BLaER1 treated with 17β-estradiol and CSF1 and Interleukin-3, amounts not matched to agents 10 nM and 100 nM (cell line): ENCODE data around the gene TIMM50.

ENCODE experiments used
- H3K27ac ChIP-seq, 11 experiments: shearing (Covaris generic); formaldehyde crosslinking; 2 replicates each; pipeline ENCODE4 v1.8.1; 2022
- H3K27me3 ChIP-seq, 11 experiments: shearing (Covaris generic); formaldehyde crosslinking; 2 replicates each; pipeline ENCODE4 v1.8.1; 2022
- H3K36me3 ChIP-seq, 11 experiments: shearing (Covaris generic); formaldehyde crosslinking; 2 replicates each; pipeline ENCODE4 v1.8.1; 2022
- H3K4me1 ChIP-seq, 10 experiments: shearing (Covaris generic); formaldehyde crosslinking; 2 replicates each; pipeline ENCODE4 v1.8.1; 2022
- H3K4me2 ChIP-seq, 11 experiments: shearing (Covaris generic); formaldehyde crosslinking; 2 replicates each; pipeline ENCODE4 v1.8.1; 2022
- H3K4me3 ChIP-seq, 10 experiments: shearing (Covaris generic); formaldehyde crosslinking; 2 replicates each; pipeline ENCODE4 v1.8.1; 2022
- H3K9ac ChIP-seq, 11 experiments: shearing (Covaris generic); formaldehyde crosslinking; 2 replicates each; pipeline ENCODE4 v1.8.1; 2022
- H3K9me3 ChIP-seq, 11 experiments: shearing (Covaris generic); formaldehyde crosslinking; replicated peaks in 1 of 11; 2 replicates each; pipeline ENCODE4 v1.8.1; 2022
- H4K20me1 ChIP-seq, 11 experiments: shearing (Covaris generic); formaldehyde crosslinking; 2 replicates each; pipeline ENCODE4 v1.8.1; 2022
- Cebpa-rat ChIP-seq, 11 experiments: shearing (Covaris generic); IDR thresholded peaks; 2 replicates each; pipeline ENCODE4 v1.8.1; 2022

TIMM50 gene

DNA sequence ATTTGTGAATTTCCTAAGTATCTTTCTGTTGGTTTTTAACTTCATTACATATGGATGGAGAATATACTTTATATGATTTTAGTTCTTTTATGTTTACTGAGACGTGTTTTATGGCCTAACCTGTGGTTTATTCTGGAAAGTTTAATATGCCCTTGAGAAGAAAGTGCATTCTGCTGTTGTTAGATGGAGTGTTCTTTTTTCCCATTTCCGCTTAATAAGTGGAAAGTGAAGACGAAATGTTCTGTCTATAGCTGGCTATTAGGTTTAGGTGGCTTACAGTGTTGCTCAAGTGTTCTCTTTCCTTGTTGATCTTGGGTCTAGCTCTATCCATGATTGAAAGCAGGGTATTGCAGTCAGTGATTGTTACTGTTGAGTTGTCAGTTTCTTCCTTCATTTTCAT is 17.2 kb upstream of the TIMM50 start:
- TF ChIP-seq Cebpa-rat (IDR thresholded peaks at IDR 0.05): no peak
- Histone ChIP-seq H3K27me3 (no peaks in the 10 kb centered on the region), H3K4me1 (peaks cover 0 to 32% (median 23%) of the 10 kb centered on the region in 10 experiments; a peak in 16 of 20 replicates), H3K9me3 (no peaks in the 10 kb centered on the region), H3K9ac (no peak overlapping the region; a peak in 1 of 22 replicates), H3K4me3 (no peak overlapping the region), H3K4me2 (no peak overlapping the region), H3K36me3 (peaks cover 97 to 100% (median 99%) of the 10 kb centered on the region in 11 experiments), H3K27ac (no peak overlapping the region), H4K20me1 (peaks cover 25 to 98% (median 66%) of the 10 kb centered on the region in 11 experiments; a peak in 20 of 22 replicates)

DNA sequence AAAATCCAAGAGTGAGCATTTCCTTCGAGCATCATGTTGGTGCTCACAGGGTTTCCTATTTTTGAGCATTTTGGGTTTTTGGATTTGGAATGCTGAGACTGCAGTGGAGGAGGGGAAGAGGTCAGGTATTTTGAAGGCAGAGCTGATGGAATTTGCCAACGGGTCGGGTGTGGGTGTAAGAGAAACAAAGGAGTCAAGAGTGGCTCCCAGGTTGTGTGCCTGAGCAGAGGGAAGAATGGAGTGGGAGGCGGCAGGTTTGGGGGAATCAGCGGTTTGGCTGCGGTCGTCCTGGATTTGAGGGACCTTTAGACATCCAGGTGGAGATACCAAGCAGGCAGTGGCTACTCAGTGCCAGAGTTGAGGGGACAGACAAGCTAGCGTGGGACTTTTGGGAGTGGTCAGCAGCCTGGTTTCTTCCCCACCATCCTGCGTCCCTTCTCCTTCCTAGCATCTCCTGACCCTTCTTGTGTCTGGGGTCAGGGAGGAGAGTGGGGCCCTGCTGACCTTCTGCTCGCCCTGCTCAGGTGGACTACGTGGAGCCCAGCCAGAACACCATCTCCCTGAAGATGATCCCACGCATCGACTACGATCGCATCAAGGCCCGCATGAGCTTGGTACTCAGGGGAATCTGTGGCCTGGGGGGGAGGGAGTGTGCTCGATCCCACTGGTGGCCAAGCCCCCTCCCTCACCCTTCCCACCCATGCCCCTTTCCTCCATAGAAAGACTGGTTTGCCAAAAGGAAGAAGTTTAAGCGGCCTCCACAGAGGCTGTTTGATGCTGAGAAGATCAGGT is 14.5 kb upstream of the TIMM50 start:
- no peak overlapping the region for H3K4me3 ChIP-seq
- H3K27ac ChIP-seq: no peak overlapping the region
- peaks cover 0 to 41% (median 29%) of the 10 kb centered on the region in 10 experiments; a peak in 16 of 20 replicates for H3K4me1 ChIP-seq
- H3K27me3 ChIP-seq: no peaks in the 10 kb centered on the region
- peak overlapping the region in 1 of 11 experiments; percentile 15; a peak in 1 of 22 replicates for H3K9ac ChIP-seq
- H4K20me1 ChIP-seq: peaks cover 25 to 99% (median 70%) of the 10 kb centered on the region in 11 experiments; a peak in 20 of 22 replicates
- peaks cover 97 to 100% (median 99%) of the 10 kb centered on the region in 11 experiments for H3K36me3 ChIP-seq
- 0 out of 22 replicates have a peak overlapping the region, but pooled peaks of 1 of the 11 experiments have one; percentile 55 for H3K4me2 ChIP-seq
- no peak for TF ChIP-seq Cebpa-rat (IDR thresholded peaks at IDR 0.05)
- H3K9me3 ChIP-seq: no peaks in the 10 kb centered on the region

DNA sequence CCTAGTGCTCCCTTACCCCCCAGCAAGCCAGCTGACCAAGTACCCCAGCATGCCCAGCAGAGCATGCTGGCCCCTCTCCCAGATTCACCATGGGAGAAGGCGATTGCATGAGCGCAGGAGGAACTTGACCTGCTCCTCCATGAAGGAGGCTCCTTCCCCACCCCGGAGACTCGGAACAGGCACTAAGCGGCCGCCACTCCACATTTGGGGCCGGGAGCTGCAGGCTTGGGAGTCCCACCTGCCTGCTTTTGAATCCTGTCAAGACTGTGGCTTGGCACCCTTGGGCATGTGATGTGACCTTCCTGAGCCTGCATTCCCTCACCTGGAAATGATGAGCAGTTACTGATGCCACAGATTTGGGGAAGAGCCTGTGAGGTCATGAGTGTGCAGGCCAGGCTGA is 12.7 kb upstream of the TIMM50 start:
- peaks cover 25 to 100% (median 79%) of the 10 kb centered on the region in 11 experiments; a peak in 20 of 22 replicates for H4K20me1 ChIP-seq
- H3K27ac ChIP-seq: no peak overlapping the region
- no peaks in the 10 kb centered on the region for H3K27me3 ChIP-seq

DNA sequence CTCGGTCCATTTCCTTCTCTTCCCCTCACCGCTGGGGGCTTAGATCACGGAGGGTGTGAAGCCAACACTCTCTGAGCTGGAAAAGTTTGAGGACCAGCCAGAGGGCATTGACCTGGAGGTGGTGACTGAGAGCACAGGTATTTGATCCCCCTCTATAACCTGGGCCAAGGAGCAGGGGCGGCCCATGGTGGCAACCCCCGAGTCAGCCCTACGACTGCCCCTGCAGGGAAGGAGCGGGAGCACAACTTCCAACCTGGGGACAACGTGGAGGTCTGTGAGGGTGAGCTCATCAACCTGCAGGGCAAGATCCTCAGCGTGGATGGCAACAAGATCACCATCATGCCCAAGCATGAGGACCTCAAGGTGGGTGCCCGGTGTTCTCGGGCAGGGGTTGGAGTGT is 11.6 kb upstream of the TIMM50 start:
- peak overlapping the region in 5 of 11 experiments; percentile 0 to 48 (median 21); a peak in 3 of 22 replicates for H3K9ac ChIP-seq

More for the DNA sequence above, 12.7 kb upstream of the TIMM50 start:
- Histone ChIP-seq H3K9ac (peak overlapping the region in 3 of 11 experiments; percentile 0 to 48 (median 24); a peak in 5 of 22 replicates), H3K4me2 (peak overlapping the region in 8 of 11 experiments; percentile 33 to 72 (median 59); a peak in 15 of 22 replicates), H3K36me3 (peaks cover 98 to 100% (median 100%) of the 10 kb centered on the region in 11 experiments), H3K9me3 (no peaks in the 10 kb centered on the region), H3K4me3 (no peak overlapping the region), H3K4me1 (peaks cover 0 to 48% (median 29%) of the 10 kb centered on the region in 10 experiments; a peak in 16 of 20 replicates)
- TF ChIP-seq Cebpa-rat (IDR thresholded peaks at IDR 0.05): no peak

DNA sequence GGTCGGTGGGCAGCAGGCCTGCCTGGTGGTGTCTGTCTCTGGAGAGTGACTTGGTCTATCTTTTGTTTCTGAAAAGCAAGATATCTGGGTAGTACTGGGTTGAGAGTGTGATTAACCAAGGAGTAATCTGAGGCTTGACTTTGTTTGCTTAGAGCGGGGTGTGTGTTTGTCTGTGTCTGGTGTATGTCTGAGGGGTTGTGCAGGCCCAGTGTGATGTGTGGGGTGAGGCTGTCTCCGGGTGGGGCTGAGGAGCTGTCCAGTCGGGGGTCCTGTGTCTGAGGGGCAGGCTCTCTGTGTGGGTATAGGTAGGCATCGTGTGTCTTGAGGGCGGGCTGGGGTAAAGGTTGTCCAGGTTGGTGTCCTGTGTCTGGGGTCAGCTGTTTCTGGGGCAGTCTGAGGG is 11.1 kb upstream of the TIMM50 start:
- H3K4me1 ChIP-seq: peaks cover 0 to 44% (median 27%) of the 10 kb centered on the region in 10 experiments; a peak in 16 of 20 replicates
- no peaks in the 10 kb centered on the region for H3K27me3 ChIP-seq
- H3K36me3 ChIP-seq: peaks cover 99 to 100% (median 100%) of the 10 kb centered on the region in 11 experiments
- no peak for TF ChIP-seq Cebpa-rat (IDR thresholded peaks at IDR 0.05)
- H3K27ac ChIP-seq: no peak overlapping the region
- H4K20me1 ChIP-seq: peaks cover 25 to 100% (median 79%) of the 10 kb centered on the region in 11 experiments; a peak in 20 of 22 replicates
- H3K9me3 ChIP-seq: no peaks in the 10 kb centered on the region
- no peak overlapping the region for H3K4me2 ChIP-seq
- H3K9ac ChIP-seq: peak overlapping the region in 2 of 11 experiments; percentile 7 to 21; a peak in 2 of 22 replicates
- no peak overlapping the region for H3K4me3 ChIP-seq

More for the DNA sequence above, 11.6 kb upstream of the TIMM50 start:
- peak overlapping the region in 8 of 11 experiments; percentile 33 to 72 (median 59); a peak in 13 of 22 replicates for H3K4me2 ChIP-seq
- peak overlapping the region in 4 of 11 experiments; percentile 19 to 38 (median 32); a peak in 3 of 22 replicates for H3K27ac ChIP-seq
- TF ChIP-seq Cebpa-rat (IDR thresholded peaks at IDR 0.05): no peak
- H4K20me1 ChIP-seq: peaks cover 24 to 100% (median 79%) of the 10 kb centered on the region in 11 experiments; a peak in 20 of 22 replicates
- peaks cover 100% of the 10 kb centered on the region in 11 experiments for H3K36me3 ChIP-seq
- H3K4me3 ChIP-seq: no peak overlapping the region
- H3K4me1 ChIP-seq: peaks cover 0 to 48% (median 29%) of the 10 kb centered on the region in 10 experiments; a peak in 16 of 20 replicates
- no peaks in the 10 kb centered on the region for H3K9me3 ChIP-seq
- no peaks in the 10 kb centered on the region for H3K27me3 ChIP-seq

DNA sequence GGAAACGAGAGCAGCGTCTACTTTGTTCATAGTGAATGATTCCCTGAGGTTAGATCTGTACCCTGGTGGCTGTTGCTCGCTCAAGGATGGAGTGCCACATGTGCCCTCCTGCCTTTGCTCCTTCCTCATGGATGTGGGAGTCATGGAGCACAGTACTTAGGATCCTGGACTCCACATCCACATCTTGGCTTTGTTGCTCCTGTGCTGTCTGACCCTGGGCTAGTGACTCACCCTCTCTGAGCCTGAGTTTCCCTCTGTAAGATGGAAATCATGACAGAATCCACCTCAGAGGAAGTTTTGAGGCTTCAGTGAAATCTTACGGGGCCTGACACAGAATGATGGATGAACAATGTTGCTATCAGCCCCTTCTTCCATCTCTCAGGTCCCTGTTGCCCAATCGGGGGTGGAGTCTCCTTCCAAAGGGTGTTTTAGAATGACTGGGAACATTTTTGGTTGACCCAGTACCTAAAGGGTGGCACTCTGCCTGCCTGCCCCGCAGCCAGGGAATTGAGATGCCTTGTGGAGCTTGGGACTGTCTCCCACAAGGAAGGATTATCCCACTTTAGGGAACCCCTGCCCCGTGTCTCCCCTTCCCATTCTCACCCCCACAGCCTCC is 9.8 kb upstream of the TIMM50 start:
- peaks cover 98 to 100% (median 100%) of the 10 kb centered on the region in 11 experiments for H3K36me3 ChIP-seq
- TF ChIP-seq Cebpa-rat (IDR thresholded peaks at IDR 0.05): no peak
- H3K4me1 ChIP-seq: peaks cover 0 to 31% (median 20%) of the 10 kb centered on the region in 10 experiments; a peak in 16 of 20 replicates
- peaks cover 15 to 93% (median 70%) of the 10 kb centered on the region in 11 experiments; a peak in 20 of 22 replicates for H4K20me1 ChIP-seq
- no peaks in the 10 kb centered on the region for H3K27me3 ChIP-seq
- no peaks in the 10 kb centered on the region for H3K9me3 ChIP-seq
- peak overlapping the region in 1 of 11 experiments; percentile 11; a peak in 2 of 22 replicates for H3K9ac ChIP-seq
- H3K4me3 ChIP-seq: no peak overlapping the region
- H3K27ac ChIP-seq: no peak overlapping the region
- H3K4me2 ChIP-seq: no peak overlapping the region

DNA sequence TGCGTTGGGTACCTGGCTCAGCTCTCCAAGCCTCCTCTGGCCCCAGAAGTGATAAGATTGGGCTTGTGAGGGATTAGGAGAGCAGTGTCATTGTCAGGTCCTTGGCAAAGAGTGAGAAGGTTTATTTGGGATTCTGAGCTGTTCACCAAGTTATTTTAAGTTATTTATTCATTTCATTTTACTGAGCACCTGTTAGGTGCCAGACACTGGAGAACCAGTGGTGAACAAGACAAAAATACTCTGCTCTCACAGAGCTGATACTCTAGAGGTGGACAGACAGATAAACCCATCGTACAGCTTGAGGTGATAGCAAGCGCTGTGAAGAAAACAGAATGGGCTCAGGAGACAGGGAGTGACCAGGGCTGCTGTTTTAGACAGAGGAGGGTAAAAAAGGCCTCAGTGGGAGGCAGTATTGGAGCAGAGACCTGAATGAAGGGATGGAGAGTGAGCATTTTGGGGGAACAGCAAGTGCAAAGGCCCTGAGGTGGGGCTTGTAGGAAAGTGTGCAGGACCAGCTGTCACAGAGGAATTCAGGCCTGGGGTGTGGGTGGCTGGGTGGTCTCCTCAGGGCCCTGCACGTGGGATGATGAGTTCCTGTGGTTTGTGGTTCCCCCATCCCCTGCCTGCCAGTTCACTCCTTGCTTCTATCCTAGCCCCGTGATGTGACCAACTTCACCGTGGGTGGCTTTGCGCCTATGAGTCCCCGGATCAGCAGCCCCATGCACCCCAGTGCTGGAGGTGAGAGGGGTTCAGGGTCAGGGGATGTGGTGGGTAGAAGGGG is 8.7 kb upstream of the TIMM50 start:
- H3K4me1 ChIP-seq: peaks cover 0 to 28% (median 20%) of the 10 kb centered on the region in 10 experiments; a peak in 16 of 20 replicates
- TF ChIP-seq Cebpa-rat (IDR thresholded peaks at IDR 0.05): no peak
- H3K27me3 ChIP-seq: no peaks in the 10 kb centered on the region
- H3K27ac ChIP-seq: no peak overlapping the region
- peaks cover 98 to 100% (median 100%) of the 10 kb centered on the region in 11 experiments for H3K36me3 ChIP-seq
- H3K4me2 ChIP-seq: no peak overlapping the region
- no peak overlapping the region for H3K4me3 ChIP-seq
- no peaks in the 10 kb centered on the region for H3K9me3 ChIP-seq
- peak overlapping the region in 2 of 11 experiments; percentile 21 to 23; a peak in 3 of 22 replicates for H3K9ac ChIP-seq
- H4K20me1 ChIP-seq: peaks cover 13 to 85% (median 70%) of the 10 kb centered on the region in 11 experiments; a peak in 20 of 22 replicates
